Measurements from ENCODE around the gene FIBCD1. TPM values are rescaled to one million over a fixed set of nuclear protein-coding genes. Genes with fewer than 3 reads are reported as not detected.

FIBCD1 gene
- total and polyA plus RNA-seq, 9 of the 15 experiments (the other 6 are each of a cell fraction or from before 2014, with no cell fraction given): 0.53 to 1.2 (median 0.95) TPM; not detected in 4

DNA sequence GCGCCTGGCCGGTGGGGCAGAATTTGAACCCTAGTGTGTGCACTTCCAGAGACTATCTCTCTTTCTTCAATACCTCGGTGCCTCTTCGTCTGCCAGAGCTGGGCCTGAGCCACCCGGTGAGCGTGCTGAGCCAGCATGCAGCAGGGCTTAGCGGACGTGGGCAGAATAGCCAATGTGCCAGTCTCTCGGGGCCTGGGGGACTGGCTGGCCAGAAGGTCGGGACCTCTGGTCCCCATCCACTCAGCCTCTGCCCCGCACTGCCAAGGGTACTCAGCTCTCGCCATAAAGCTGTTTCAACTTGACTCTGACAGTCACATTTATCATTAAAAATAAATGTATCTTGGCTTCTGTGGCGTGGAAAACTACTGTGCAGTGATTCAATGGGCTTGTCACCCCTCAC, 4.2 kb upstream of the FIBCD1 start (continued):
- TF ChIP-seq, protein P1, sequence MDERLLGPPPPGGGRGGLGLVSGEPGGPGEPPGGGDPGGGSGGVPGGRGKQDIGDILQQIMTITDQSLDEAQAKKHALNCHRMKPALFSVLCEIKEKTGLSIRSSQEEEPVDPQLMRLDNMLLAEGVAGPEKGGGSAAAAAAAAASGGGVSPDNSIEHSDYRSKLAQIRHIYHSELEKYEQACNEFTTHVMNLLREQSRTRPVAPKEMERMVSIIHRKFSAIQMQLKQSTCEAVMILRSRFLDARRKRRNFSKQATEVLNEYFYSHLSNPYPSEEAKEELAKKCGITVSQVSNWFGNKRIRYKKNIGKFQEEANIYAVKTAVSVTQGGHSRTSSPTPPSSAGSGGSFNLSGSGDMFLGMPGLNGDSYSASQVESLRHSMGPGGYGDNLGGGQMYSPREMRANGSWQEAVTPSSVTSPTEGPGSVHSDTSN (CRISPR knock-in tag; IDR thresholded peaks at IDR 0.05; ENCODE audit: low read depth): no peak
- TF ChIP-seq, protein P1 (tag; conservative IDR thresholded peaks at IDR 0.05; ENCODE audit: low read depth): no peak
- no peak for TF ChIP-seq NR2F6 (CRISPR knock-in tag; IDR thresholded peaks at IDR 0.05)

DNA sequence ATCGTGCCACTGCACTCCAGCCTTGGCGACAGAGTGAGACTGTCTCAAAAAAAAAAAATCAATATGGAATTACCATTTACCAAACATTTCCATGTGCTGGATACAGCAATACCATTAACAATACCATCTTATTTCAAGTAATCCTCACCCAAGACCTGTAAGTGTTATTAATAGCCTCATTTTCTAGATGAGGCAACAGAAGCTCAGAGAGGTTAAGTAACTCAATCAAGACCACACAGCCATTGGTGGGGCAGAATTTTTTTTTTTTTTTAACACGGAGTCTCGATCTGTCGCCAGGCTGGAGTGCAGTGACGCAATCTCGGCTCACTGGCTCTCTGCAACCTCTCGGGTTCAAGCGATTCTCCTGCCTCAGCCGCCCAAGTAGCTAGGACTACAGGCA, 3.6 kb upstream of the FIBCD1 start:
- intact Hi-C loops (cut with micrococcal nuclease): no loop called here
- H3K27ac ChIP-seq (ENCODE audit: extremely low read depth, low read depth, low read length): no peak overlapping the region
- H3K36me3 ChIP-seq (ENCODE audit: control insufficient read depth, insufficient read depth, low read length): no peaks in the 10 kb centered on the region
- no peak overlapping the region for H3K9ac ChIP-seq (ENCODE audit: insufficient read depth in 1 of 2, low read depth in 2 of 2, low read length in 2 of 2)
- no peak overlapping the region for H3K4me2 ChIP-seq (ENCODE audit: insufficient read depth, low read length)
- in situ Hi-C loops (cut with MboI): no loop called here
- ChIA-PET CTCF (ENCODE audit: low intra/inter-chr PET ratio) (interaction anchor here (0.6 to 6.7 kb wide), 4 partner anchors 68 to 172 kb away, joined by 3 to 135 read pairs (median 12); no protein-coding TSS in a partner anchor), POLR2A (interaction anchor here (0.6 to 7.4 kb wide), 18 partner anchors 8 to 430 kb away, joined by 3 to 93 read pairs (median 4); no protein-coding TSS in a partner anchor)
- WGBS (ENCODE audit: insufficient coverage, low coverage, missing lambda C conversion rate): 2% methylated on average over 10 of the region's 10 CpGs
- H3K27me3 ChIP-seq (ENCODE audit: control insufficient read depth in 2 of 2, insufficient read depth in 2 of 2, low read length in 2 of 2): peaks cover 47 to 82% of the 10 kb centered on the region in 2 experiments
- H3K79me2 ChIP-seq (ENCODE audit: control insufficient read depth, insufficient read depth, low read length): no peaks in the 10 kb centered on the region
- DNase-seq (ENCODE audit: extremely low read depth in 1 of 4, low spot score in 3 of 4): peak in 1 of 4 experiments; percentile 59
- no peak overlapping the region for H2AFZ ChIP-seq (ENCODE audit: low read depth, low read length)
- H3K4me3 ChIP-seq: no peak overlapping the region
- H3K4me1 ChIP-seq (replicated peaks in 1 of 2; ENCODE audit: control insufficient read depth in 2 of 2, insufficient read depth in 2 of 2, low read length in 2 of 2): peaks cover 6 to 39% of the 10 kb centered on the region in 2 experiments
- FAIRE-seq: no peak
- no peaks in the 10 kb centered on the region for H3K9me3 ChIP-seq (replicated peaks; ENCODE audit: control insufficient read depth, insufficient read depth, low read depth, low read length)
- H4K20me1 ChIP-seq (replicated peaks; ENCODE audit: control insufficient read depth, insufficient read depth, low read length): peaks cover 57% of the 10 kb centered on the region
- BruUV-seq (replicated peaks): no TSS peak
- TF ChIP-seq, protein P2, sequence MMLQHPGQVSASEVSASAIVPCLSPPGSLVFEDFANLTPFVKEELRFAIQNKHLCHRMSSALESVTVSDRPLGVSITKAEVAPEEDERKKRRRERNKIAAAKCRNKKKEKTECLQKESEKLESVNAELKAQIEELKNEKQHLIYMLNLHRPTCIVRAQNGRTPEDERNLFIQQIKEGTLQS (IDR thresholded peaks at IDR 0.05): no peak
- TF ChIP-seq, protein P2 (CRISPR knock-in tag; conservative IDR thresholded peaks at IDR 0.05): peak; percentile 28; the same call in 1 of the 2 replicates
- TF ChIP-seq, protein P3, sequence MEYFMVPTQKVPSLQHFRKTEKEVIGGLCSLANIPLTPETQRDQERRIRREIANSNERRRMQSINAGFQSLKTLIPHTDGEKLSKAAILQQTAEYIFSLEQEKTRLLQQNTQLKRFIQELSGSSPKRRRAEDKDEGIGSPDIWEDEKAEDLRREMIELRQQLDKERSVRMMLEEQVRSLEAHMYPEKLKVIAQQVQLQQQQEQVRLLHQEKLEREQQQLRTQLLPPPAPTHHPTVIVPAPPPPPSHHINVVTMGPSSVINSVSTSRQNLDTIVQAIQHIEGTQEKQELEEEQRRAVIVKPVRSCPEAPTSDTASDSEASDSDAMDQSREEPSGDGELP (CRISPR knock-in tag; IDR thresholded peaks at IDR 0.05; ENCODE audit: borderline replicate concordance): no peak
- ATAC-seq: no peak
- peaks cover 8% of the 10 kb centered on the region for H3K9me1 ChIP-seq (ENCODE audit: control insufficient read depth, insufficient read depth, low read length)

Measured in K562 (cell line).